Stromal cell of bone marrow (primary cell): ENCODE measurements around the gene VAPB.
"Not testable (repeated sequence)": the region's sequence is repeated elsewhere in the genome, so short reads cannot be mapped to it uniquely, and the experiment has no call there.

Experiments
- DNase-seq: peaks from one replicate; pipeline ENCODE4 v3.0.0-alpha.2; 2012; ENCODE audit warnings: low read depth

The VAPB gene

GRCh38 chr20:58388882-58389323 is at the start of gene VAPB:
VAPB (plus strand) TSS chr20:58389229; CDS start chr20:58389460, 231 bp downstream.
- peak; percentile 89 for DNase-seq

- DNase-seq, result no peak
These were observed 49.3 kb upstream of the VAPB start for GRCh38 chr20:58339741-58340140.

GRCh38 chr20:58340151-58340550 is 48.9 kb upstream of the VAPB start:
- DNase-seq, result no peak

GRCh38 chr20:58340853-58341252 is 48.2 kb upstream of the VAPB start:
- DNase-seq, result no peak

- DNase-seq, result no peak
These were observed 46.7 kb upstream of the VAPB start for GRCh38 chr20:58342104-58342945.

GRCh38 chr20:58344741-58345140 is 44.3 kb upstream of the VAPB start:
- no peak for DNase-seq

GRCh38 chr20:58349570-58349969 is 39.5 kb upstream of the VAPB start:
- peak; percentile 81 for DNase-seq

GRCh38 chr20:58352468-58352867 is 36.6 kb upstream of the VAPB start:
- DNase-seq, result no peak

- no peak for DNase-seq
These were observed 29.6 kb upstream of the VAPB start for GRCh38 chr20:58359441-58359840.

GRCh38 chr20:58360936-58361335 is 28.1 kb upstream of the VAPB start:
- no peak for DNase-seq

GRCh38 chr20:58361481-58362205 is 27.4 kb upstream of the VAPB start:
- peak; percentile 49 for DNase-seq

GRCh38 chr20:58362206-58362516 is 26.9 kb upstream of the VAPB start:
- no peak for DNase-seq

GRCh38 chr20:58362970-58363369 is 26.1 kb upstream of the VAPB start:
- DNase-seq, result no peak

GRCh38 chr20:58366866-58367265 is 22.2 kb upstream of the VAPB start:
- DNase-seq, result no peak

GRCh38 chr20:58372806-58373205 is 16.2 kb upstream of the VAPB start:
- DNase-seq, result no peak

GRCh38 chr20:58373296-58373695 is 15.7 kb upstream of the VAPB start:
- DNase-seq, result not testable (repeated sequence)

GRCh38 chr20:58374027-58374850 is 14.8 kb upstream of the VAPB start:
- no peak for DNase-seq

GRCh38 chr20:58374906-58375758 is 13.9 kb upstream of the VAPB start:
- DNase-seq, result peak; percentile 62

- DNase-seq, result no peak
These were observed 13.2 kb upstream of the VAPB start for GRCh38 chr20:58375759-58376352.

- no peak for DNase-seq
These were observed 12.0 kb upstream of the VAPB start for GRCh38 chr20:58377017-58377416.

GRCh38 chr20:58377766-58378401 is 11.1 kb upstream of the VAPB start:
- no peak for DNase-seq
